OCI-LY7 (cell line): ENCODE results near the gene CKMT2.

ENCODE experiments used
- CTCF ChIP-seq: fragments of 200-600 bp; sonication (generic); conservative IDR thresholded peaks from 2 replicates; pipeline ENCODE4 v1.5.1; 2014; ENCODE audit warnings: mild to moderate bottlenecking, antibody characterized with exemption, low read length, moderate library complexity, mixed read lengths
- EZH2phosphoT487 ChIP-seq: fragments of 200-600 bp; sonication (generic); IDR thresholded peaks from 2 replicates; pipeline ENCODE4 v1.6.1; 2018; ENCODE audit warnings: low read depth, borderline replicate concordance, mild to moderate bottlenecking, mixed run types, antibody characterized with exemption, low read length, moderate library complexity, mixed read lengths

GRCh38 chr5:81244451-81244850 is 11.3 kb downstream of the CKMT2 start:
- TF ChIP-seq CTCF, result no peak
- no peak for TF ChIP-seq EZH2phosphoT487
